AG10803 (cell line): Measurements from ENCODE around the gene DYNLT2.

Source experiments
- DNase-seq: peaks from one replicate; pipeline ENCODE4 v3.0.0; 2010; ENCODE audit warnings: low read depth
- H3K4me3 ChIP-seq: 2 replicates; pipeline ENCODE4 v1.5.1; 2011; ENCODE audit warnings: mild to moderate bottlenecking, low read length, control low read depth
- CTCF ChIP-seq: conservative IDR thresholded peaks from 2 replicates; pipeline ENCODE4 v1.5.1; 2011; ENCODE audit warnings: mild to moderate bottlenecking, low read length, control low read depth, inconsistent platforms

DYNLT2 gene

GRCh38 chr6:169788809-169789145 is 37.4 kb upstream of the DYNLT2 start:
- no peak for TF ChIP-seq CTCF
- DNase-seq = no peak
- no peak overlapping the region for H3K4me3 ChIP-seq

- H3K4me3 ChIP-seq = no peak overlapping the region
- TF ChIP-seq CTCF = no peak
- DNase-seq = no peak
Measured at GRCh38 chr6:169787797-169788196, 36.4 kb upstream of the DYNLT2 start.

- TF ChIP-seq CTCF = no peak
- H3K4me3 ChIP-seq = no peak overlapping the region
- no peak for DNase-seq
Measured at GRCh38 chr6:169786349-169786748, 35.0 kb upstream of the DYNLT2 start.

GRCh38 chr6:169785566-169785965 is 34.2 kb upstream of the DYNLT2 start:
- DNase-seq = no peak
- TF ChIP-seq CTCF = no peak
- H3K4me3 ChIP-seq = no peak overlapping the region

- no peak for TF ChIP-seq CTCF
- no peak for DNase-seq
- H3K4me3 ChIP-seq = no peak overlapping the region
Measured at GRCh38 chr6:169784821-169785340, 33.5 kb upstream of the DYNLT2 start.

GRCh38 chr6:169783971-169784820 is 32.8 kb upstream of the DYNLT2 start:
- no peak for DNase-seq
- no peak for TF ChIP-seq CTCF
- no peak overlapping the region for H3K4me3 ChIP-seq

GRCh38 chr6:169783401-169783800 is 32.0 kb upstream of the DYNLT2 start:
- H3K4me3 ChIP-seq = no peak overlapping the region
- TF ChIP-seq CTCF = no peak
- DNase-seq = no peak
